Upper lobe of right lung (tissue), 1 donor: ENCODE data around the gene SVIL. TPM values are rescaled to one million over a fixed set of nuclear protein-coding genes. Genes with fewer than 3 reads are reported as not detected.

Experiments used
- ATAC-seq: fragments of 200-7000 bp; cut with Tn5 transposase; one replicate; pipeline ENCODE4 v1.9.1; 2020; ENCODE audit warnings: mild to moderate bottlenecking, moderate library complexity
- DNase-seq: peaks from one replicate; pipeline ENCODE4 v3.0.0-alpha.2; 2020
- H3K27ac ChIP-seq: fragments of 200-600 bp; one replicate; pipeline ENCODE4 v1.8.0; 2022
- H3K27me3 ChIP-seq: fragments of 200-600 bp; one replicate; pipeline ENCODE4 v1.8.0; 2022; ENCODE audit warnings: mild to moderate bottlenecking
- H3K36me3 ChIP-seq: fragments of 200-600 bp; one replicate; pipeline ENCODE4 v1.8.0; 2022
- H3K4me1 ChIP-seq: fragments of 200-600 bp; one replicate; pipeline ENCODE4 v1.8.0; 2022
- H3K4me3 ChIP-seq: fragments of 200-600 bp; one replicate; pipeline ENCODE4 v1.8.0; 2022; ENCODE audit warnings: mild to moderate bottlenecking
- H3K9me3 ChIP-seq: fragments of 200-600 bp; one replicate; pipeline ENCODE4 v1.8.0; 2022
- CTCF ChIP-seq: fragments of 200-600 bp; IDR thresholded peaks from one replicate; pipeline ENCODE4 v1.8.0; 2022; ENCODE audit warnings: antibody characterized with exemption
- intact Hi-C: fragments of 100-400 bp; cut with DNase I; formaldehyde crosslinking; loops from one replicate; pipeline ENCODE4 v1.11.0; 2022
- total RNA-seq: library from RNA; stranded (reverse); fragmentation: NEBNext Ultra II Directional; extraction: Animal tissue kit (Norgen Biotek cat#: 25700); gene quantifications from one replicate; pipeline ENCODE4 v1.2.1, GENCODE V29; 2021
- donor health status: DM: no; HTN: yes; CAD: no; lungs with severe emphysema.

The SVIL gene
- total RNA-seq, 1 donor from 2014 or later: 106 TPM

GRCh38 chr10:29532256-29532878 is 102.4 kb downstream of the SVIL start:
- H3K36me3 ChIP-seq: peaks cover 11% of the 10 kb centered on the region
- ATAC-seq: no peak
- H3K27ac ChIP-seq: no peak overlapping the region

GRCh38 chr10:29530112-29530976 is 104.4 kb downstream of the SVIL start:
- peaks cover 4% of the 10 kb centered on the region for H3K4me1 ChIP-seq
- DNase-seq: no peak
- no peaks in the 10 kb centered on the region for H3K27me3 ChIP-seq
- peak; percentile 24 for ATAC-seq
- H3K4me3 ChIP-seq: no peak overlapping the region
- H3K36me3 ChIP-seq: peaks cover 14% of the 10 kb centered on the region
- intact Hi-C loops: no loop called here
- no peak overlapping the region for H3K27ac ChIP-seq
- TF ChIP-seq CTCF: no peak
- H3K9me3 ChIP-seq: no peaks in the 10 kb centered on the region

More at GRCh38 chr10:29532256-29532878, 102.4 kb downstream of the SVIL start:
- peaks cover 15% of the 10 kb centered on the region for H3K4me1 ChIP-seq
- H3K27me3 ChIP-seq: no peaks in the 10 kb centered on the region
- no peak for DNase-seq
- intact Hi-C loops: no loop called here
- H3K4me3 ChIP-seq: no peak overlapping the region
- H3K9me3 ChIP-seq: no peaks in the 10 kb centered on the region
- no peak for TF ChIP-seq CTCF

- intact Hi-C loops: no loop called here
These were observed 105.6 kb downstream of the SVIL start for GRCh38 chr10:29529146-29529545.

GRCh38 chr10:29525762-29526161 is 109.0 kb downstream of the SVIL start:
- Histone ChIP-seq H3K27me3 (no peaks in the 10 kb centered on the region), H3K4me1 (peaks cover 4% of the 10 kb centered on the region), H3K27ac (no peak overlapping the region), H3K9me3 (no peaks in the 10 kb centered on the region), H3K36me3 (peaks cover 51% of the 10 kb centered on the region), H3K4me3 (no peak overlapping the region)
- ATAC-seq (no peak), DNase-seq (no peak)
- TF ChIP-seq CTCF: no peak
- intact Hi-C loops: no loop called here

More at GRCh38 chr10:29529146-29529545, 105.6 kb downstream of the SVIL start:
- no peaks in the 10 kb centered on the region for H3K27me3 ChIP-seq
- peaks cover 19% of the 10 kb centered on the region for H3K36me3 ChIP-seq
- TF ChIP-seq CTCF: no peak
- no peak overlapping the region for H3K27ac ChIP-seq
- H3K4me1 ChIP-seq: no peaks in the 10 kb centered on the region
- no peak overlapping the region for H3K4me3 ChIP-seq
- H3K9me3 ChIP-seq: no peaks in the 10 kb centered on the region
- ATAC-seq: no peak
- no peak for DNase-seq

- peaks cover 4% of the 10 kb centered on the region for H3K4me1 ChIP-seq
- no peak overlapping the region for H3K27ac ChIP-seq
- peaks cover 56% of the 10 kb centered on the region for H3K36me3 ChIP-seq
- H3K9me3 ChIP-seq: no peaks in the 10 kb centered on the region
- no peak overlapping the region for H3K4me3 ChIP-seq
- H3K27me3 ChIP-seq: no peaks in the 10 kb centered on the region
- DNase-seq (no peak), ATAC-seq (no peak)
- intact Hi-C loops: no loop called here
- TF ChIP-seq CTCF: no peak
These were observed 110.1 kb downstream of the SVIL start for GRCh38 chr10:29524720-29525119.
